Lung (tissue), 12 donors: ENCODE results near the gene ZNF548. TPM values are rescaled to one million over a fixed set of nuclear protein-coding genes. Genes with fewer than 3 reads are reported as not detected.

ENCODE experiments used
- ATAC-seq: fragments of 200-7000 bp; cut with Tn5 transposase; one replicate; pipeline ENCODE4 v1.9.1; 2020; ENCODE audit warnings: moderate number of reproducible peaks; ENCODE audit not compliant: insufficient read depth, low FRiP score
- DNase-seq, 3 donors: peaks; one replicate each; pipeline ENCODE4 v3.0.0-alpha.2; 2013 to 2017
- H3K27ac ChIP-seq, 2 donors: one replicate each; pipeline ENCODE4 v1.5.1; 2013; ENCODE audit warnings: mild to moderate bottlenecking in 2 of 2, moderate library complexity in 2 of 2, control low read depth in 1 of 2, inconsistent platforms in 1 of 2, low read depth in 1 of 2, low read length in 1 of 2
- H3K27me3 ChIP-seq, 3 donors: one replicate each; pipeline ENCODE4 v1.5.1; 2013; ENCODE audit warnings: low read length in 2 of 3; ENCODE audit not compliant: control insufficient read depth in 3 of 3, insufficient read depth in 3 of 3
- H3K36me3 ChIP-seq, 4 donors: one replicate each; pipeline ENCODE4 v1.5.1; 2013; ENCODE audit warnings: low read length in 4 of 4, mild to moderate bottlenecking in 1 of 4, moderate library complexity in 1 of 4; ENCODE audit not compliant: control insufficient read depth in 4 of 4, insufficient read depth in 4 of 4
- H3K4me1 ChIP-seq, 5 donors: one replicate each; pipeline ENCODE4 v1.5.1; 2013; ENCODE audit warnings: low read length in 5 of 5, mild to moderate bottlenecking in 2 of 5, moderate library complexity in 1 of 5; ENCODE audit not compliant: control insufficient read depth in 5 of 5, insufficient read depth in 5 of 5
- H3K4me3 ChIP-seq: one replicate; pipeline ENCODE4 v1.5.1; 2013; ENCODE audit warnings: mild to moderate bottlenecking, control low read depth, moderate library complexity
- H3K9ac ChIP-seq, 2 donors: one replicate each; pipeline ENCODE4 v1.5.1; 2013; ENCODE audit warnings: low read length in 2 of 2, control low read depth in 1 of 2; ENCODE audit not compliant: insufficient read depth in 1 of 2
- H3K9me3 ChIP-seq, 4 donors: one replicate each; pipeline ENCODE4 v1.5.1; 2013; ENCODE audit warnings: low read length in 3 of 4, mild to moderate bottlenecking in 1 of 4, moderate library complexity in 1 of 4; ENCODE audit not compliant: control insufficient read depth in 4 of 4, insufficient read depth in 3 of 4
- WGBS, 2 donors: extraction: QIAGEN DNeasy Blood & Tissue Kit; methylation state at CpG; one replicate each; pipeline ENCODE4 v1.1.7; 2013; 5-methylcytosine and 5-hydroxymethylcytosine counted together
- polyA plus RNA-seq, 2 donors: library from polyadenylated mRNA; stranded (reverse); fragments of 200-250 nt; gene quantifications; one replicate each; pipeline ENCODE4 v1.2.1, GENCODE V29; 2013
- total RNA-seq, 2 donors: library from RNA; depleted of rRNA in 1 of 2; stranded (reverse); fragments of >200 nt in 1 of 2; gene quantifications; one replicate each; pipeline ENCODE4 v1.2.1, GENCODE V29; 2014 to 2021
- TF ChIP-seq, protein P1 (sequence below): IDR thresholded peaks from 2 replicates; pipeline ENCODE4 v1.5.1; 2012; ENCODE audit warnings: mild to moderate bottlenecking; ENCODE audit errors: control extremely low read depth, extremely low read depth
- donor health status: control.
- donor health status: control.
- donor health status: Bipolar disorder and iron deficiency.
- donor health status: healthy.
- donor health status: DM: yes; HTN: yes; CAD: no.

Gene ZNF548
- total and polyA plus RNA-seq, 4 donors, result 5.6 to 35.7 (median 10.9) TPM

DNA sequence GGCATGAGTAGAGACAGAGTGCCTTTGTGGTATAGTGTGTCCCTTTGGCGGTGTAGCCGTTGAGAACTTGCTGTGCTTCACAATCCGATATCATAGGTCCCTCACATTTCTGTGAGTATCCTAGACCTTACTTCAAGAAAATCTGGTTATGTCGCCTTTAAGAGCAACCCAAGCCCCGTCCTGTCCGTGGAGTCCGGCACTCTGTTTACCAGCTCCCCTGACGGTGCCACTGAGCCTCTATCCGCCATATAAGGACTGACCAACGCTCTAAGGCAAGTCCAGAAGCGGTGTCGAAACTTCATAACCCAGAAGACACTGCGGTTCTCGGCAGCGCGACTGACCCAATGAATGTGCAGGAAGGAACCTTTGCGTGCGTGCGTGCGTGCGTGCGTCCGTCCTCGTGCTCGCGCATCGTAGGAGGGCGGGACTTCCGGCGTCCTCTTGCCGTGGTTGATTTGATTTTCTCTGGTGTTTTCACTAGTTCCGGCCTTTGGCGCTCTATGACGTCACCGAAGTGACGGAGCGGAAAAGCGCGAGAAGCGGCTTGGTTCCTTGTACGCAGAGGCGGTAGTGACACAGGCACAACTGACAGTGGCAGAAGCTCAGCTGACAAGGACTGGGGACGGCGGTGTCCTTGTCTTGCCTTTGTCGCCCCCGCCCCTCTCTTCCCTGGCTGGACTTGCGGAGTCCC is 26.5 kb upstream of the ZNF548 start, which contains the start of the genes TRAPPC2B and ZNF547:
TRAPPC2B (plus strand) TSS at position 555 of the 691 bp plus-strand sequence. CDS start 1,283 bp downstream, outside the sequence.
ZNF547 (plus strand) TSS at position 555 of the 691 bp plus-strand sequence. CDS start 5,005 bp downstream, outside the sequence.
- Histone ChIP-seq H3K36me3 (peaks cover 0 to 10% (median 5%) of the 10 kb centered on the region in 4 donors), H3K27ac (peak within 1 kb of the TSS; percentile 84 to 89), H3K4me3 (peak within 1 kb of the TSS; percentile 70), H3K9ac (peak within 1 kb of the TSS; percentile 93 to 96), H3K9me3 (peaks cover 0 to 17% (median 0%) of the 10 kb centered on the region in 4 donors), H3K27me3 (no peaks in the 10 kb centered on the region), H3K4me1 (peaks cover 0 to 7% (median 5%) of the 10 kb centered on the region in 5 donors)
- 1% methylated on average over 47 of the region's 47 CpGs for WGBS, 2 donors
- TF ChIP-seq, protein P1, sequence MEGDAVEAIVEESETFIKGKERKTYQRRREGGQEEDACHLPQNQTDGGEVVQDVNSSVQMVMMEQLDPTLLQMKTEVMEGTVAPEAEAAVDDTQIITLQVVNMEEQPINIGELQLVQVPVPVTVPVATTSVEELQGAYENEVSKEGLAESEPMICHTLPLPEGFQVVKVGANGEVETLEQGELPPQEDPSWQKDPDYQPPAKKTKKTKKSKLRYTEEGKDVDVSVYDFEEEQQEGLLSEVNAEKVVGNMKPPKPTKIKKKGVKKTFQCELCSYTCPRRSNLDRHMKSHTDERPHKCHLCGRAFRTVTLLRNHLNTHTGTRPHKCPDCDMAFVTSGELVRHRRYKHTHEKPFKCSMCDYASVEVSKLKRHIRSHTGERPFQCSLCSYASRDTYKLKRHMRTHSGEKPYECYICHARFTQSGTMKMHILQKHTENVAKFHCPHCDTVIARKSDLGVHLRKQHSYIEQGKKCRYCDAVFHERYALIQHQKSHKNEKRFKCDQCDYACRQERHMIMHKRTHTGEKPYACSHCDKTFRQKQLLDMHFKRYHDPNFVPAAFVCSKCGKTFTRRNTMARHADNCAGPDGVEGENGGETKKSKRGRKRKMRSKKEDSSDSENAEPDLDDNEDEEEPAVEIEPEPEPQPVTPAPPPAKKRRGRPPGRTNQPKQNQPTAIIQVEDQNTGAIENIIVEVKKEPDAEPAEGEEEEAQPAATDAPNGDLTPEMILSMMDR, result no peak
- peak; percentile 96 for ATAC-seq
- peak; percentile 100 for DNase-seq

DNA sequence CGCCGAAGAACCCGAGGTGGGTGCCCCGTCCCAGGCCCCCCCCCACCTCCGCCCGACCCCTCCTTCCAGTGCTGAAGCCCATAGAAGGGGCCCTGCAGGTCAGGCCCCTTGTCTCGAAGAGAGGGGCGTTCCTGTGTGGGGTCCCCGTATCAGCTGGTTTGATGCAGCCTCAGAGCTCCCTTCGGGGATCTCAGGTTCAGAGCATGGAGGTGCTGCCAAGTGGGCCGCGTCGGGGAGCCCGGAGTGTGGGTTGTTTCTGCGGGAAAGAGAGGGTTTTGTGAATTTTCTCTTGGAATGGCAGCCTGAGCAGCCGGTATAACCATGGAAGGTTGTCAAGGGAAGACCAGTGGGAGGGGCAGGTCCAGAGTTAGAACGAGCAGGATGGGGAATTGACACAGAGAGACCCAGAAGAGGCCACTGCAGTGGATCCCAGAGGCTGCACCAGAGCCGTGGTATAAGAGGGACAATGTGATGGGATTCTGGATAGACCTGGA is 25.9 kb upstream of the ZNF548 start:
- DNase-seq (peak in 2 of 3 donors; percentile 24 to 42), ATAC-seq (no peak)
- peak overlapping the region; percentile 84 to 89 for H3K27ac ChIP-seq
- H3K4me3 ChIP-seq, result peak overlapping the region; percentile 70
- 1 to 2% methylated on average over 17 to 18 of the region's 18 CpGs for WGBS, 2 donors
- peaks cover 0 to 4% (median 0%) of the 10 kb centered on the region in 4 donors for H3K36me3 ChIP-seq
- no peaks in the 10 kb centered on the region for H3K27me3 ChIP-seq
- TF ChIP-seq, protein P1, result no peak
- peaks cover 0 to 7% (median 5%) of the 10 kb centered on the region in 5 donors for H3K4me1 ChIP-seq
- peak overlapping the region; percentile 93 to 96 for H3K9ac ChIP-seq
- peaks cover 0 to 19% (median 0%) of the 10 kb centered on the region in 4 donors for H3K9me3 ChIP-seq

DNA sequence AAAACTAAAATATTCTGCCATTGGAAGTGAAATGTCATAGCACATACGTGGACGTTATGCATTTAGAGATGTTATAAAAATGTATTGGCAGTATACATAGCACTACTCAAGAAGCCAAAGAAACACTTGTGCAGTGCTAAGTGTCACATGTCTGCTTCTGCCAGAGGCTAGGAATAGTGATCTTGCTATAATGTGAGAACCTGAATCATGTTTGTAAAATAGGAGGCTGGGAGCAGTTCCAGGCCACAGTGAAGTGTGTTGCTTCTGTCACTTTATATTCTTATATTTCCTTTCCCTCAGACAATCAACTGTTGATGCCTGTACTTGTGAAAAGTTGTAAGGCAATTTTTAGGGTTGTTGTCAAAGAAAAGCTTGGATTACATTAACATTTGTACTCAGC is 22.9 kb upstream of the ZNF548 start:
- Histone ChIP-seq H3K27ac (no peak overlapping the region), H3K9ac (no peak overlapping the region), H3K36me3 (peaks cover 0 to 2% (median under 1%) of the 10 kb centered on the region in 4 donors), H3K9me3 (peaks cover 0 to 17% (median 0%) of the 10 kb centered on the region in 4 donors), H3K27me3 (no peaks in the 10 kb centered on the region), H3K4me1 (peaks cover 0 to 7% (median 3%) of the 10 kb centered on the region in 5 donors), H3K4me3 (no peak overlapping the region)
- TF ChIP-seq, protein P1, result no peak
- 90 to 96% methylated on average over 2 of the region's 2 CpGs for WGBS, 2 donors
- DNase-seq, result no peak
- ATAC-seq, result no peak
